HG02973 (cell line): ENCODE data around the gene DUS2.

Source experiments
- ATAC-seq: cut with Tn5 transposase; IDR thresholded peaks from one replicate; pipeline ENCODE4 v1.9.1; 2021; ENCODE audit warnings: moderate library complexity; ENCODE audit not compliant: unreplicated experiment

DUS2 gene

GRCh38 chr16:68074850-68075555, 51.9 kb downstream of the DUS2 start:
- peak; percentile 70 for ATAC-seq

GRCh38 chr16:68075980-68076379, 52.9 kb downstream of the DUS2 start:
- no peak for ATAC-seq

- ATAC-seq: no peak
These were observed 53.5 kb downstream of the DUS2 start for GRCh38 chr16:68076560-68076959.

- no peak for ATAC-seq
These were observed 55.0 kb downstream of the DUS2 start for GRCh38 chr16:68077866-68078700.

DNA sequence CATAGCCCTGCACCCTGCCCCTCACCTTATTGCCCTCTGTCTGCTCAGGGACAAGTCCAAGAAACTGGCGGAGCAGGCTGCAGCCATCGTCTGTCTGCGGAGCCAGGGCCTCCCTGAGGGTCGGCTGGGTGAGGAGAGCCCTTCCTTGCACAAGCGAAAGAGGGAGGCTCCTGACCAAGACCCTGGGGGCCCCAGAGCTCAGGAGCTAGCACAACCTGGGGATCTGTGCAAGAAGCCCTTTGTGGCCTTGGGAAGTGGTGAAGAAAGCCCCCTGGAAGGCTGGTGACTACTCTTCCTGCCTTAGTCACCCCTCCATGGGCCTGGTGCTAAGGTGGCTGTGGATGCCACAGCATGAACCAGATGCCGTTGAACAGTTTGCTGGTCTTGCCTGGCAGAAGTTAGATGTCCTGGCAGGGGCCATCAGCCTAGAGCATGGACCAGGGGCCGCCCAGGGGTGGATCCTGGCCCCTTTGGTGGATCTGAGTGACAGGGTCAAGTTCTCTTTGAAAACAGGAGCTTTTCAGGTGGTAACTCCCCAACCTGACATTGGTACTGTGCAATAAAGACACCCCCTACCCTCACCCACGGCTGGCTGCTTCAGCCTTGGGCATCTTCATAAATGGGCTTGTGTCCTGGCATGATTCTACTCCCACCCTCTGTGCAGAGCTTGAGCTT, 55.8 kb downstream of the DUS2 start:
- ATAC-seq: no peak

DNA sequence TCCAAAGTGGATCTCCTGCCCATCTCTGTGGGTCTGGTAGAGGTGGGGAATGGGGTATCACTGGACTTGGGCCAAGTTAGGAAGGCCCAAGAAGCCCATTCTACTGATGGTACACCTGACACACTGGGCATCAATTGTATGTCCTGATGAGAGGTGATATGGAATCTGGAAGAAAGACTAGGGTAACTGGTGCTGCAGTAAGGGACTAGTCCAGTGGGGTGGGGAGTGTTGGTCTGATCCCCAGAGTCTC, 56.2 kb downstream of the DUS2 start:
- no peak for ATAC-seq

DNA sequence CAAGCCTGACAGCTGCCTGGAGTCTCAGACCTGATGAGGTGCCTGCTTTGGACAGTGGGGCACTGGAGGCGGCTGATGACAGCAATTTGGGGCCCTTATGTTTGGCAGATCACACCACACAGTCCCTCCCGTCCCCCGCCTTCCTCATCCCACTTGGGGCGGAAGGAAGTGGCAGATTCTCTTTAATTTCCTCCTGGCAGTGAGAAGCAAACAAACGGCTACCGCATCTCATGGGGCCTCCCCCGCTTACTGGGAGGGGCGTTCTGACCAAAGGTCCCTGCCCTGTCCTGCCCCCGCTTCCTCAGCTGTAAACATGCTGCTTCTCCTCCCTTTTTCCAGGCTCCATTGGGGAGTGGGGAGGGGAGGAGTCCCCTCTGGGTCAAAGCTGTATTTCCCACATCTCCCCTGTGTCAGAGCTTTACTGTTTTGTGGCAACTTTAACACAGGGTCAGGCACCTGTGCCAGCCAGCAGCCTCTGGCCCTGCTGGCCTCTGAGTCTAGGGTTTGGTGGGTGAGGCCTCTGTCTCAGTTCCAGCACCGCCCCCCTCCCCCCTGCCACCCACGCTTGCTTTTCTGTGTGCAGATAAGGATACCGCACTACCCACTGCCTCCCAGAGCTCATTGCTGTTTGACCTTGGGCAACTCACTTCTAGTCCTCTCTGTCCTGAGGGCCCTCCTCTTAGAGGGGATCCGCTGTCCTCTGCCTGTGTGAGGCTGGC, 56.7 kb downstream of the DUS2 start:
- ATAC-seq: no peak

GRCh38 chr16:68081861-68082628, 59.0 kb downstream of the DUS2 start:
- no peak for ATAC-seq

GRCh38 chr16:68082629-68083238, 59.6 kb downstream of the DUS2 start:
- ATAC-seq: no peak

DNA sequence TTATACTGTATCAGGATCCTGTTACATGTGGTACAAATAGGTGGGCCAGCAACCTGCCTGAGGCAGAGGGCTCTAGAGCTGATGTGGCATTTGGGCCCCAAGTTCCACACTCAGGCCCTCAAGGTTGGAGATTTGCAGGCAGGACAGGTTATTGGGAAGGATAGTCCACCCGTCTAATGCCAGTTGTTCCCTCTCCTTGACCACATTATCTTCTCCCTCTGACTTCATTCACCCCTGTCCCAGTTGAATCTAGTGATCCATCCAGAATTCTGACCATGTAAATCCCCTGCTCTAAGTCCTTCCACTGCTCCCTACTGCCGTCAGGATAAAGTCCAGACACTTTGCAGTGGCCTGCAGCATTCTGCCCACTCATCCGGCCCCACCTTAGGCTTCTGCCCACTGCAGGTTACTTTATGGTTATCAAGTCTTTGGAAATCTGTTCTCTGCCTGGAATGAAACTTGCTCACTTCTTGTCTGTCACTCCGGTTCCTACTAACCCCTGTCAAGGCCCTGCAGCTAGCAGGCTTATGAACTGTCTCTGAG, 60.2 kb downstream of the DUS2 start:
- ATAC-seq: no peak

GRCh38 chr16:68083861-68084503, 60.9 kb downstream of the DUS2 start:
- ATAC-seq: no peak

DNA sequence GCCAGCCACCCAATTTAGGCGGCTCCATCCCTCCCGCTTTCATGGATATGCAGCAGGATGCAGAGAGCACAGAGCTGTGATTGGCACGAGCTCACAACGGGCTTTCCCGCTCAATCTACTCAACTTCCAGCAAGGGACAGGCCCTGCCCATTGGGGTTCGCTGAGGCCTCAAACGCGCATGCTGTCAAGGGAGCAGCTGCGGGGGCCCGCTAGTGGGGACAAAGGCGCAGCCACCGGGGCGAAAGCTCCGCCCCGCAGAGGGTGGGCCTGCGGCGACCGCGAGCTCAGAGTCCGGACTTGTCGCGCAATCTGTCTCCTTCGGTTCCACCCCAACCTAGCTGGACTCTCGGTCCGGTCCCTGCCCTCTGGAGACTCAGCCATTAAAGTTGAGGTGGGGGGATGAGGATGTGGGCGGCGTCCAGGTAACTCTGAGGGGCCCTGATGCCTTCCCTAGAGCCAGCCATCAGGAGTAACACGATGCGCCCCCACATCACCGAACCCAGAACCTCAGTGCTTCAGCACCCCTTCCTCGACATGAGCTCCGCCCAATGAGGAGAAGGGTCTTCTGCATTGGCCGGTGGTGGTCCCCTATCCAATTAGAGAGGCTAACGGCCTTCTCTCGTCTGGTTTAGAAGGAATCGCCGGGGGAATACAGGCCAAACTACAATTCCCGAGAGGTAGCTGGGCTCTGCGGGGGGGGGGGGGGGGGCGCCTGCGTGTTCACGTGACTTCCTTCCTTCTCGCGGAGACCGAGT, 61.6 kb downstream of the DUS2 start:
- peak; percentile 51 for ATAC-seq

GRCh38 chr16:68085259-68086071, 62.4 kb downstream of the DUS2 start, which contains the start of gene NFATC3:
TSS of gene NFATC3 (plus strand) at chr16:68085370. CDS start at chr16:68085682, 312 bp downstream.
- peak; percentile 43 for ATAC-seq

- ATAC-seq: no peak
These were observed 63.3 kb downstream of the DUS2 start for GRCh38 chr16:68086336-68086841.

- no peak for ATAC-seq
These were observed 63.8 kb downstream of the DUS2 start for GRCh38 chr16:68086860-68087268.

- ATAC-seq: no peak
These were observed 64.6 kb downstream of the DUS2 start for GRCh38 chr16:68087688-68088087.

- no peak for ATAC-seq
These were observed 65.3 kb downstream of the DUS2 start for GRCh38 chr16:68088130-68088972.
